ENCODE data around the gene FOXN3. TPM values are rescaled to one million over a fixed set of nuclear protein-coding genes. Genes with fewer than 3 reads are reported as not detected.

FOXN3 gene
- total RNA-seq, 1 experiment from 2014 or later: 8.8 TPM

DNA sequence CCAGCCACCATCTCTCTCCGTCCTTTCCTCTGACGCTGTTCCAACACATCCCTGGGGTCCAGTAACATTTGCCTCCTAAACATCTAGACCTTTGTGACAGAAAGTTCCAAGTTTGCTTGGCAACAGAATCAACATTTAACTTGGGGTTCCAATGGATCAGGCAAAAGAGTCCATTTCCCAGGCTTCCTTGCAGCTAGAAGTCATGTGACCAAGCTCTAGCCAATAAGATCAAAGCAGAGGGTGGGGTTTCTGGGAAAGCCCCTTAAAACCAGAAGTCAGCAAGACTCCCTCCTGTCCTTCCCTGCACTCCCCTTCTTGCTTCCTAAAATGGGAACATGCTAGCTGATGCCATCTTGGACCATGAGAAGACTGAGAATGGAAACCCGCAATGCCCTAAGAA, 14.7 kb downstream of the FOXN3 start:
- no peaks in the 10 kb centered on the region for H3K4me1 ChIP-seq (ENCODE audit: control insufficient read depth, insufficient read depth, low read length)
- ChIA-PET CTCF (no interaction called here), POLR2A (interaction anchor here (0.6 kb wide), 1 partner anchor 269 kb away, joined by 5 read pairs; no protein-coding TSS in a partner anchor)
- in situ Hi-C loops (cut with HindIII; ENCODE audit: low pct_unique_long_range_greater_than_20kb, low sequenced_read_pairs) (no loop called here), intact Hi-C loops (cut with micrococcal nuclease; ENCODE audit: unreplicated experiment) (no loop called here)
- ATAC-seq: no peak
- no peaks in the 10 kb centered on the region for H3K9me3 ChIP-seq (ENCODE audit: control insufficient read depth, insufficient read depth, low read depth, low read length)
- H3K36me3 ChIP-seq (ENCODE audit: control insufficient read depth, insufficient read depth, low read length): no peaks in the 10 kb centered on the region
- DNase-seq (ENCODE audit: low read depth, low spot score): no peak
- BruUV-seq (replicated peaks): no TSS peak
- no peak overlapping the region for H3K4me3 ChIP-seq (ENCODE audit: low read depth in 2 of 2, low read length in 2 of 2)
- H3K27ac ChIP-seq (ENCODE audit: low read length): no peak overlapping the region
- TF ChIP-seq SIN3A (IDR thresholded peaks at IDR 0.05; ENCODE audit: borderline replicate concordance, insufficient read depth, low read depth, low read length): no peak
- TF ChIP-seq POLR2AphosphoS5 (IDR thresholded peaks at IDR 0.05; ENCODE audit: low read depth, low read length): no peak
- no peak for TF ChIP-seq CTCF (IDR thresholded peaks at IDR 0.05)
- TF ChIP-seq REST (IDR thresholded peaks at IDR 0.05; ENCODE audit: insufficient read depth in 1 of 2, low read depth in 2 of 2, low read length in 1 of 2): no peak
- TF ChIP-seq TCF7L2 (IDR thresholded peaks at IDR 0.05; ENCODE audit: low read depth, low read length): no peak
- H3K27me3 ChIP-seq (ENCODE audit: control insufficient read depth, insufficient read depth, low read length): no peaks in the 10 kb centered on the region

- no TSS peak for BruUV-seq (replicated peaks)
- POLR2A ChIA-PET: no interaction called here
- H3K4me3 ChIP-seq (ENCODE audit: low read depth in 2 of 2, low read length in 2 of 2): no peak overlapping the region
- H3K9me3 ChIP-seq (ENCODE audit: control insufficient read depth, insufficient read depth, low read depth, low read length): no peaks in the 10 kb centered on the region
- in situ Hi-C loops (cut with HindIII; ENCODE audit: low pct_unique_long_range_greater_than_20kb, low sequenced_read_pairs) (no loop called here), intact Hi-C loops (cut with micrococcal nuclease; ENCODE audit: unreplicated experiment) (no loop called here)
- DNase-seq (ENCODE audit: low read depth, low spot score): no peak
- TF ChIP-seq CTCF (IDR thresholded peaks at IDR 0.05): no peak
- no peak for TF ChIP-seq REST (IDR thresholded peaks at IDR 0.05; ENCODE audit: insufficient read depth in 1 of 2, low read depth in 2 of 2, low read length in 1 of 2)
- CTCF ChIA-PET: no interaction called here
- no peaks in the 10 kb centered on the region for H3K4me1 ChIP-seq (ENCODE audit: control insufficient read depth, insufficient read depth, low read length)
- H3K27me3 ChIP-seq (ENCODE audit: control insufficient read depth, insufficient read depth, low read length): no peaks in the 10 kb centered on the region
- no peaks in the 10 kb centered on the region for H3K36me3 ChIP-seq (ENCODE audit: control insufficient read depth, insufficient read depth, low read length)
- H3K27ac ChIP-seq (ENCODE audit: low read length): no peak overlapping the region
- no peak for ATAC-seq
Observed at GRCh38 chr14:89401761-89402160, 15.3 kb downstream of the FOXN3 start.
